Measurements from ENCODE around the gene CLMN. TPM values are rescaled to one million over a fixed set of nuclear protein-coding genes. Genes with fewer than 3 reads are reported as not detected.

Gene CLMN
- total and polyA plus RNA-seq, 2 of the 8 experiments (the other 6 are each of a cell fraction or from before 2014, with no cell fraction given), result 1.6 to 8.2 TPM

DNA sequence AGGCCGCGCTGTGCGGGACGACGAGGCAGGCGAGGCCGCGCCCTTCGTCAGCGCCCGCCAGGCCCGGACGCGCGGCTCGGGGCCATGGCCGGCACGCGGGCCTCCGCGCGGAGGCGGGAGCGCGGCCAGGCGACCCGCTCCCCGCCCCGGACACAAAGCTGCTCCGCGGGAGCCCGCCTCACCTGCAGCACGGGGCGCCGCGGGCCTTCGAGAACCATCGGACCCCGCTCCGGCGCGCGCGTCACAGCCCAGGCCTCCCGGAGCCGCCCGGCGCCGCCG, 162.7 kb downstream of the CLMN start:
- Histone ChIP-seq H3K4me1 (replicated peaks in 1 of 4; ENCODE audit: control insufficient read depth in 3 of 4, insufficient read depth in 4 of 4, low read length in 3 of 4) (peaks cover 0 to 3% (median 2%) of the 10 kb centered on the region in 4 experiments; a peak in 3 of 7 replicates), H3K79me2 (ENCODE audit: control insufficient read depth in 1 of 2, insufficient read depth in 2 of 2, low read length in 2 of 2) (peaks cover 13 to 46% of the 10 kb centered on the region in 2 experiments), H4K91ac (replicated peaks; ENCODE audit: insufficient read length, low read length) (peak overlapping the region; percentile 56), H2BK15ac (ENCODE audit: low read length) (no peak overlapping the region), H4K8ac (ENCODE audit: extremely low read depth, insufficient read depth, low read length) (peak overlapping the region; percentile 97; the same call in 1 of the 2 replicates), H2AFZ (ENCODE audit: low read length) (no peak overlapping the region), H2BK5ac (ENCODE audit: low read depth, low read length) (no peak overlapping the region), H3K27ac (ENCODE audit: low read depth, low read length) (peak overlapping the region; percentile 64; the same call in 1 of the 2 replicates), H3K4me3 (ENCODE audit: extremely low read depth in 1 of 4, insufficient read depth in 2 of 4, low read depth in 3 of 4, low read length in 4 of 4) (peak overlapping the region; percentile 71 to 82 (median 77)), H3K27me3 (replicated peaks in 1 of 4; ENCODE audit: control insufficient read depth in 3 of 4, extremely low read depth in 1 of 4, insufficient read depth in 3 of 4, low read length in 3 of 4) (no peaks in the 10 kb centered on the region), H3K56ac (replicated peaks; ENCODE audit: insufficient read length, low read depth, low read length) (no peak overlapping the region), H4K5ac (ENCODE audit: insufficient read length, low read depth, low read length) (no peak overlapping the region), H3K36me3 (ENCODE audit: control insufficient read depth in 2 of 4, insufficient read depth in 4 of 4, low read length in 3 of 4) (no peaks in the 10 kb centered on the region; a peak in 1 of 8 replicates), H3K79me1 (ENCODE audit: low read depth, low read length) (peaks cover 3% of the 10 kb centered on the region; the same call in 1 of the 2 replicates), H3K4me2 (ENCODE audit: insufficient read depth in 1 of 2, low read depth in 2 of 2, low read length in 2 of 2) (peak overlapping the region; percentile 66 to 83), H4K20me1 (replicated peaks in 1 of 2; ENCODE audit: control insufficient read depth in 1 of 2, insufficient read depth in 2 of 2, low read length in 2 of 2) (peaks cover 0 to 4% of the 10 kb centered on the region in 2 experiments), H3K4ac (replicated peaks; ENCODE audit: insufficient read length, low read depth, low read length) (no peak overlapping the region), H3K23me2 (ENCODE audit: low read depth, low read length) (peaks cover 4% of the 10 kb centered on the region; the same call in 1 of the 2 replicates), H3K18ac (ENCODE audit: extremely low read depth, low read length) (0 out of 2 replicates have a peak overlapping the region, but pooled peaks have one; percentile 55), H3K14ac (ENCODE audit: insufficient read length) (no peak overlapping the region), H3K9me3 (ENCODE audit: insufficient read depth in 2 of 2, low read depth in 1 of 2, low read length in 1 of 2) (no peaks in the 10 kb centered on the region; a peak in 1 of 4 replicates), H2BK120ac (replicated peaks; ENCODE audit: low read depth, low read length) (no peak overlapping the region), H2BK12ac (ENCODE audit: low read depth, low read length) (no peak overlapping the region), H2BK20ac (ENCODE audit: low read length) (no peak overlapping the region), H2AK5ac (ENCODE audit: low read depth, low read length) (no peak overlapping the region), H3K9ac (replicated peaks in 1 of 4; ENCODE audit: extremely low read depth in 1 of 4, low read depth in 3 of 4, low read length in 3 of 4) (peak overlapping the region in 3 of 4 experiments; percentile 44 to 94 (median 83); a peak in 5 of 7 replicates), H3K23ac (ENCODE audit: insufficient read length) (no peak overlapping the region)
- ChIA-PET CTCF (ENCODE audit: partially characterized antibody) (no interaction called here), POLR2A (ENCODE audit: partially characterized antibody) (interaction anchor here (1.0 to 2.1 kb wide), 4 partner anchors 19 to 65 kb away, joined by 3 to 5 read pairs (median 3); no protein-coding TSS in a partner anchor)
- FAIRE-seq (no peak), DNase-seq (ENCODE audit: low read depth in 1 of 2, low spot score in 2 of 2) (no peak)
- WGBS, 2 experiments (ENCODE audit: extremely low coverage in 1 of 2, insufficient coverage in 1 of 2, insufficient read length in 1 of 2, insufficient replicate concordance in 2 of 2, low coverage in 1 of 2, low lambda C conversion rate in 2 of 2, missing lambda C conversion rate in 1 of 2), result 0% methylated on average over 50 of the region's 50 CpGs; no CpG with 5 or more reads in 1 of the 2 experiments
- TF ChIP-seq CTBP2 (IDR thresholded peaks at IDR 0.05; ENCODE audit: borderline replicate concordance, insufficient read depth, insufficient read length, low read length) (peak; percentile 4), HDAC2 (IDR thresholded peaks at IDR 0.05; ENCODE audit: borderline replicate concordance in 1 of 2, low read depth in 2 of 2, low read length in 2 of 2) (no peak; a peak in 1 of 4 replicates), SP2 (IDR thresholded peaks at IDR 0.05; ENCODE audit: low read length) (no peak), TAF7 (optimal IDR thresholded peaks at IDR 0.05; ENCODE audit: borderline replicate concordance, low read depth, low read length) (no peak), PHF8 (conservative IDR thresholded peaks at IDR 0.05; ENCODE audit: low read depth, low read length) (peak; percentile 33; the same call in 1 of the 2 replicates), SRF (IDR thresholded peaks at IDR 0.05; ENCODE audit: low read depth, low read length) (no peak), ASH2L (IDR thresholded peaks at IDR 0.05; ENCODE audit: low read length) (no peak), YY1 (IDR thresholded peaks at IDR 0.05; ENCODE audit: low read depth, low read length) (peak; percentile 78; the same call in 1 of the 2 replicates)
- TF ChIP-seq, protein P1, sequence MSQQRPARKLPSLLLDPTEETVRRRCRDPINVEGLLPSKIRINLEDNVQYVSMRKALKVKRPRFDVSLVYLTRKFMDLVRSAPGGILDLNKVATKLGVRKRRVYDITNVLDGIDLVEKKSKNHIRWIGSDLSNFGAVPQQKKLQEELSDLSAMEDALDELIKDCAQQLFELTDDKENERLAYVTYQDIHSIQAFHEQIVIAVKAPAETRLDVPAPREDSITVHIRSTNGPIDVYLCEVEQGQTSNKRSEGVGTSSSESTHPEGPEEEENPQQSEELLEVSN (IDR thresholded peaks at IDR 0.05), result peak; percentile 6; the same call in 1 of the 2 replicates
- TF ChIP-seq, protein P2, sequence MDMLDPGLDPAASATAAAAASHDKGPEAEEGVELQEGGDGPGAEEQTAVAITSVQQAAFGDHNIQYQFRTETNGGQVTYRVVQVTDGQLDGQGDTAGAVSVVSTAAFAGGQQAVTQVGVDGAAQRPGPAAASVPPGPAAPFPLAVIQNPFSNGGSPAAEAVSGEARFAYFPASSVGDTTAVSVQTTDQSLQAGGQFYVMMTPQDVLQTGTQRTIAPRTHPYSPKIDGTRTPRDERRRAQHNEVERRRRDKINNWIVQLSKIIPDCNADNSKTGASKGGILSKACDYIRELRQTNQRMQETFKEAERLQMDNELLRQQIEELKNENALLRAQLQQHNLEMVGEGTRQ (IDR thresholded peaks at IDR 0.05; ENCODE audit: low read length), result no peak
- TF ChIP-seq, protein P3, sequence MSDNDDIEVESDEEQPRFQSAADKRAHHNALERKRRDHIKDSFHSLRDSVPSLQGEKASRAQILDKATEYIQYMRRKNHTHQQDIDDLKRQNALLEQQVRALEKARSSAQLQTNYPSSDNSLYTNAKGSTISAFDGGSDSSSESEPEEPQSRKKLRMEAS (IDR thresholded peaks at IDR 0.05), result peak; percentile 53; the same call in 1 of the 2 replicates

Data from H1 (cell line).